ENCODE results near the gene CRYBG2. TPM values are rescaled to one million over a fixed set of nuclear protein-coding genes. Genes with fewer than 3 reads are reported as not detected.

The CRYBG2 gene
- total and polyA plus RNA-seq, 10 of the 15 experiments (the other 5 are each of a cell fraction or from before 2014, with no cell fraction given), result 0.03 to 1.2 (median 0.11) TPM; not detected in 4

DNA sequence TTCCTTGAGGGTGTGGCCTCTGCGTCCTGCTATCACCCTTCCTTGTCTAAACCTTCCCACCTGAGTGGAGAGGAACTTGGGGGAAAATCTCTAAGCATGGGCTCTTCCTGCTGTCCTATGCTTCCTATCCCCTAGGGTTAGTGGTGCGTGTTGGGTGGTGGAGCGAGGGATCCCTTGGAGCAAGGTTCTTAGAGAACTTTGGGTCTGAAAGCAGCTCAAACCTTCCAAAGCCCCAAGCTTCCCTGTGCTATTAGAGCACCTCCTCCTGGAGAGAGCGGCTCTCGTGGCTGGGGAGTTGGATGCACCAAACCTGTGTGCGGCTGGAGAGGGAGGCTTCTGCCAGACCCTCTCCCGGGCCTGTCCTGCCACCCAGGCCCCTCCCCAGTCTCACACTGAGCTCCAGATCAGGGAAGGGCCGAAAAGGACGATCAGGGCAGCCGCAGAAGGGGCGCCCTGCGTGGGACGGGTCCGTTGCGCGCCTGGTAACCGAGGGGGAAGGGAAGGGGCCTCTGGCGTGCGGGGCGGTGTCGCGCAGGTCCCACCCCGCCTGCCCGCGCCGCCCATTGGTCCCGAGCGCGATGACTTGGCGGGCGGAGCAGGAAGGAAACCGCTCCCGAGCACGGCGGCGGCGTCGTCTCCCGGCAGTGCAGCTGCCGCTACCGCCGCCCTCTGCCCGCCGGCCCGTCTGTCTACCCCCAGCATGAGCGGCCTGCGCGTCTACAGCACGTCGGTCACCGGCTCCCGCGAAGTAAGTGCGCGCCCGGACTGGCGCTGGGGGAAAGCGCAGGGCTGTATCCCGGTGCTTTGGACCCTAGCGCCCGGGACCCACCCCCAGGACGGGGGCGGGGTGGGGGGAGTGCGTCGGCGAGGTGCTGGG, 74.2 kb downstream of the CRYBG2 start, which contains the start of gene SH3BGRL3:
TSS of gene SH3BGRL3 (plus strand) at position 631 of the 877 bp plus-strand sequence. CDS start at position 701, 70 bp downstream.
- intact Hi-C loops (cut with micrococcal nuclease; ENCODE audit: unreplicated experiment) (no loop called here), in situ Hi-C loops (cut with MboI) (no loop called here)
- WGBS (ENCODE audit: insufficient coverage, insufficient replicate concordance, low lambda C conversion rate, missing lambda C conversion rate), result 1% methylated on average over 59 of the region's 66 CpGs
- H3K79me2 ChIP-seq (ENCODE audit: control insufficient read depth, insufficient read depth, low read length), result peaks cover 26% of the 10 kb centered on the region
- ChIA-PET SMC1A (ENCODE audit: uncharacterized antibody, unreplicated experiment) (interaction anchor here (0.6 to 9.1 kb wide), 7 partner anchors 9 to 243 kb away, joined by 3 to 119 read pairs (median 4); partner anchors contain the start of genes CD52 and ZNF593OS), CTCF (interaction anchor here (0.6 to 18.0 kb wide), 13 partner anchors 9 to 162 kb away, joined by 3 to 879 read pairs (median 5); partner anchors contain the start of genes CD52, CEP85 and ZNF593), RAD21 (ENCODE audit: unreplicated experiment) (interaction anchor here (0.7 to 8.9 kb wide), 8 partner anchors 9 to 137 kb away, joined by 3 to 113 read pairs (median 4); partner anchors contain the start of genes CD52 and ZNF593), POLR2A (interaction anchor here (1.1 to 3.5 kb wide), 5 partner anchors 9 to 99 kb away, joined by 3 to 31 read pairs (median 5); partner anchors contain the start of gene CD52)
- peak within 1 kb of the TSS; percentile 91 for H3K9ac ChIP-seq (ENCODE audit: control insufficient read depth, insufficient read depth, low read length)
- H3K27me3 ChIP-seq (replicated peaks in 1 of 2; ENCODE audit: control insufficient read depth in 2 of 2, insufficient read depth in 2 of 2, low read length in 1 of 2), result no peaks in the 10 kb centered on the region
- peak within 1 kb of the TSS; percentile 92 for H2AFZ ChIP-seq (ENCODE audit: control insufficient read depth, low read depth, low read length)
- peaks cover 14 to 19% of the 10 kb centered on the region in 2 experiments for H3K36me3 ChIP-seq (ENCODE audit: control insufficient read depth in 2 of 2, insufficient read depth in 2 of 2, low read length in 1 of 2)
- H3K4me2 ChIP-seq (ENCODE audit: control insufficient read depth, insufficient read depth), result peak within 1 kb of the TSS; percentile 98
- FAIRE-seq (no peak), ATAC-seq (peak; percentile 92), DNase-seq (ENCODE audit: low read depth, low spot score) (no peak)
- H3K4me1 ChIP-seq (ENCODE audit: control insufficient read depth, insufficient read depth, low read length), result peaks cover 53% of the 10 kb centered on the region
- H3K27ac ChIP-seq (ENCODE audit: control insufficient read depth, insufficient read depth), result peak within 1 kb of the TSS; percentile 87
- H4K20me1 ChIP-seq (ENCODE audit: control insufficient read depth, insufficient read depth), result no peaks in the 10 kb centered on the region
- no TSS peak for BruUV-seq (replicated peaks)
- H3K4me3 ChIP-seq, result peak within 1 kb of the TSS; percentile 88
- H3K9me3 ChIP-seq (replicated peaks; ENCODE audit: control insufficient read depth, insufficient read depth, low read length), result no peaks in the 10 kb centered on the region
- TF ChIP-seq STAT1 (conservative IDR thresholded peaks at IDR 0.05) (no peak), NFYB (IDR thresholded peaks at IDR 0.05; ENCODE audit: insufficient read depth, low read depth, low read length) (peak; percentile 80; the same call in 1 of the 2 replicates), BCL3 (IDR thresholded peaks at IDR 0.05; ENCODE audit: borderline replicate concordance, insufficient read depth, low read depth, low read length, poor library complexity, severe bottlenecking) (peak; percentile 76), SREBF1 (IDR thresholded peaks at IDR 0.05; ENCODE audit: low read length) (no peak), SMC3 (IDR thresholded peaks at IDR 0.05; ENCODE audit: borderline replicate concordance, low read length) (no peak), YY1 (IDR thresholded peaks at IDR 0.05; ENCODE audit: low read depth, low read length) (0 out of 2 replicates have a peak, but pooled peaks have one; percentile 6), CBX5 (IDR thresholded peaks at IDR 0.05; ENCODE audit: low read depth) (no peak), PAX5 (IDR thresholded peaks at IDR 0.05; ENCODE audit: borderline replicate concordance, low read depth, low read length) (peak; percentile 25; the same call in 1 of the 2 replicates), PKNOX1 (IDR thresholded peaks at IDR 0.05) (0 out of 2 replicates have a peak, but pooled peaks have one; percentile 45), BHLHE40 (IDR thresholded peaks at IDR 0.05; ENCODE audit: borderline replicate concordance in 1 of 2, low read depth in 2 of 2, low read length in 1 of 2) (peak in 1 of 2 experiments; percentile 84; a peak in 2 of 4 replicates), NRF1 (conservative IDR thresholded peaks at IDR 0.05; ENCODE audit: low read depth, low read length) (0 out of 2 replicates have a peak, but pooled peaks have one; percentile 20), ZBTB33 (IDR thresholded peaks at IDR 0.05) (no peak), LARP7 (IDR thresholded peaks at IDR 0.05) (no peak)
- TF ChIP-seq, protein P1, sequence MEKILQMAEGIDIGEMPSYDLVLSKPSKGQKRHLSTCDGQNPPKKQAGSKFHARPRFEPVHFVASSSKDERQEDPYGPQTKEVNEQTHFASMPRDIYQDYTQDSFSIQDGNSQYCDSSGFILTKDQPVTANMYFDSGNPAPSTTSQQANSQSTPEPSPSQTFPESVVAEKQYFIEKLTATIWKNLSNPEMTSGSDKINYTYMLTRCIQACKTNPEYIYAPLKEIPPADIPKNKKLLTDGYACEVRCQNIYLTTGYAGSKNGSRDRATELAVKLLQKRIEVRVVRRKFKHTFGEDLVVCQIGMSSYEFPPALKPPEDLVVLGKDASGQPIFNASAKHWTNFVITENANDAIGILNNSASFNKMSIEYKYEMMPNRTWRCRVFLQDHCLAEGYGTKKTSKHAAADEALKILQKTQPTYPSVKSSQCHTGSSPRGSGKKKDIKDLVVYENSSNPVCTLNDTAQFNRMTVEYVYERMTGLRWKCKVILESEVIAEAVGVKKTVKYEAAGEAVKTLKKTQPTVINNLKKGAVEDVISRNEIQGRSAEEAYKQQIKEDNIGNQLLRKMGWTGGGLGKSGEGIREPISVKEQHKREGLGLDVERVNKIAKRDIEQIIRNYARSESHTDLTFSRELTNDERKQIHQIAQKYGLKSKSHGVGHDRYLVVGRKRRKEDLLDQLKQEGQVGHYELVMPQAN (conservative IDR thresholded peaks at IDR 0.05), result peak; percentile 88

Measured in GM12878 (cell line).